ENCODE measurements around the gene ADGRB3. TPM values are rescaled to one million over a fixed set of nuclear protein-coding genes. Genes with fewer than 3 reads are reported as not detected.

Gene ADGRB3
- total and polyA plus RNA-seq, 2 donors (not counting 3 experiments of a cell fraction or from before 2014, with no cell fraction given): not detected

DNA sequence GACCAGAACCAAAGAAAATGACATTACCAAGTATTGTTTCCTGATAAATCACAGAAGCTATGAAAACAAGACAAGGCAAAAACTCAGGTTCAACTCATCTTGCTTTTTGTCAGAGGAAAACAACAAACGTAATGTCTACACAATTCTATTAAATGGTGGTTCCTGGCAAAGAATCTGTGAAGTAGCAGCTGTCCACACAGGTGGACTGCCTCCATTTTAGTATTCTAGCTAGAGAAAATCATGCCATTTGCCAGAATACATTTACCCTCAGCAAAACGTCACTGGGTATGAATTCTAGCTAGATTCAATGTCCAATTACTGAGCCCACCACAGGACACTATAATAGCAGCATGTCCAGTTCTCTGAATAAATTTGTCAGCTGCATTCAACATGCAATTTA is 125.4 kb downstream of the ADGRB3 start:
- no peaks in the 10 kb centered on the region for H3K27me3 ChIP-seq (ENCODE audit: control insufficient read depth in 2 of 2, insufficient read depth in 2 of 2, low read length in 2 of 2)
- H2AFZ ChIP-seq (ENCODE audit: low read depth, low read length): no peak overlapping the region
- no peak overlapping the region for H3K4me3 ChIP-seq (replicated peaks in 1 of 3; ENCODE audit: insufficient read depth in 1 of 3, low read depth in 1 of 3, low read length in 3 of 3)
- DNase-seq (ENCODE audit: low read depth, low spot score) (no peak), FAIRE-seq (no peak)
- no peaks in the 10 kb centered on the region for H3K79me2 ChIP-seq (ENCODE audit: control insufficient read depth, insufficient read depth, low read length)
- intact Hi-C loops (cut with micrococcal nuclease): no loop called here
- no peak overlapping the region for H3K27ac ChIP-seq (ENCODE audit: insufficient read depth, low read depth, low read length)
- BruUV-seq (replicated peaks): no TSS peak
- no peaks in the 10 kb centered on the region for H3K4me1 ChIP-seq (ENCODE audit: control insufficient read depth, extremely low read depth, insufficient read depth, low read length)
- no peaks in the 10 kb centered on the region for H4K20me1 ChIP-seq (replicated peaks; ENCODE audit: control insufficient read depth, extremely low read depth, insufficient read depth, low read length)
- no peak overlapping the region for H3K9ac ChIP-seq (replicated peaks; ENCODE audit: extremely low read depth, insufficient read depth, low read length)
- dilution Hi-C loops (cut with MboI; ENCODE audit: extremely low pct_ligation_motif_present, low sequenced_read_pairs): no loop called here
- POLR2A ChIA-PET: no interaction called here
- H3K4me2 ChIP-seq (ENCODE audit: insufficient read depth, low read length): no peak overlapping the region
- no peaks in the 10 kb centered on the region for H3K36me3 ChIP-seq (ENCODE audit: control insufficient read depth in 2 of 2, extremely low read depth in 1 of 2, insufficient read depth in 2 of 2, low read length in 2 of 2)
- H3K9me1 ChIP-seq (replicated peaks; ENCODE audit: control insufficient read depth, extremely low read depth, insufficient read depth, low read length): no peaks in the 10 kb centered on the region
- CTCF ChIA-PET: no interaction called here
- no peaks in the 10 kb centered on the region for H3K9me3 ChIP-seq (replicated peaks; ENCODE audit: control insufficient read depth, insufficient read depth, low read length)
- TF ChIP-seq, protein P1, sequence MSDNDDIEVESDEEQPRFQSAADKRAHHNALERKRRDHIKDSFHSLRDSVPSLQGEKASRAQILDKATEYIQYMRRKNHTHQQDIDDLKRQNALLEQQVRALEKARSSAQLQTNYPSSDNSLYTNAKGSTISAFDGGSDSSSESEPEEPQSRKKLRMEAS (IDR thresholded peaks at IDR 0.05; ENCODE audit: insufficient read depth, insufficient read length): no peak
- TF ChIP-seq, protein P2, sequence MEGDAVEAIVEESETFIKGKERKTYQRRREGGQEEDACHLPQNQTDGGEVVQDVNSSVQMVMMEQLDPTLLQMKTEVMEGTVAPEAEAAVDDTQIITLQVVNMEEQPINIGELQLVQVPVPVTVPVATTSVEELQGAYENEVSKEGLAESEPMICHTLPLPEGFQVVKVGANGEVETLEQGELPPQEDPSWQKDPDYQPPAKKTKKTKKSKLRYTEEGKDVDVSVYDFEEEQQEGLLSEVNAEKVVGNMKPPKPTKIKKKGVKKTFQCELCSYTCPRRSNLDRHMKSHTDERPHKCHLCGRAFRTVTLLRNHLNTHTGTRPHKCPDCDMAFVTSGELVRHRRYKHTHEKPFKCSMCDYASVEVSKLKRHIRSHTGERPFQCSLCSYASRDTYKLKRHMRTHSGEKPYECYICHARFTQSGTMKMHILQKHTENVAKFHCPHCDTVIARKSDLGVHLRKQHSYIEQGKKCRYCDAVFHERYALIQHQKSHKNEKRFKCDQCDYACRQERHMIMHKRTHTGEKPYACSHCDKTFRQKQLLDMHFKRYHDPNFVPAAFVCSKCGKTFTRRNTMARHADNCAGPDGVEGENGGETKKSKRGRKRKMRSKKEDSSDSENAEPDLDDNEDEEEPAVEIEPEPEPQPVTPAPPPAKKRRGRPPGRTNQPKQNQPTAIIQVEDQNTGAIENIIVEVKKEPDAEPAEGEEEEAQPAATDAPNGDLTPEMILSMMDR (IDR thresholded peaks at IDR 0.05; ENCODE audit: extremely low read depth in 1 of 2, insufficient read depth in 1 of 2, low read depth in 1 of 2, low read length in 2 of 2): no peak
- TF ChIP-seq FOS (IDR thresholded peaks at IDR 0.05; ENCODE audit: borderline replicate concordance, insufficient read depth, low read length) (no peak), GATA2 (IDR thresholded peaks at IDR 0.05; ENCODE audit: insufficient read depth, insufficient read length, low read depth, low read length) (no peak), POLR2AphosphoS5 (IDR thresholded peaks at IDR 0.05; ENCODE audit: insufficient read depth, low read depth, low read length) (no peak), POLR2A (IDR thresholded peaks at IDR 0.05; ENCODE audit: low read depth, low read length) (no peak), EZH2 (IDR thresholded peaks at IDR 0.05; ENCODE audit: borderline replicate concordance, low read depth, low read length, severe bottlenecking) (no peak), JUN (IDR thresholded peaks at IDR 0.05; ENCODE audit: borderline replicate concordance, insufficient read depth, insufficient read length, low read depth) (no peak), MYC (IDR thresholded peaks at IDR 0.05; ENCODE audit: low read depth, low read length) (no peak)
